Gastroesophageal sphincter (tissue), 4 donors: ENCODE results near the gene SLC35E1. TPM values are rescaled to one million over a fixed set of nuclear protein-coding genes. Genes with fewer than 3 reads are reported as not detected.

ENCODE experiments used
- ATAC-seq: fragments of 150-250 bp; one replicate; pipeline ENCODE4 v1.9.1; 2016; ENCODE audit warnings: mild to moderate bottlenecking, moderate library complexity
- H3K27ac ChIP-seq, 4 donors: fragments of 200-600 bp; sonication (generic) in 3 of 4; 1 replicate in 3 of 4; 2 replicates in 1 of 4; pipeline ENCODE4 v1.5.1; 2016 to 2019
- H3K27me3 ChIP-seq: fragments of 200-600 bp; sonication (generic); one replicate; pipeline ENCODE4 v1.5.1; 2019
- H3K36me3 ChIP-seq, 2 donors: fragments of 200-600 bp; sonication (generic); one replicate each; pipeline ENCODE4 v1.5.1; 2019; ENCODE audit warnings: control low read depth in 1 of 2
- H3K4me1 ChIP-seq, 3 donors: fragments of 200-600 bp; sonication (generic); 1 replicate in 2 of 3; 2 replicates in 1 of 3; pipeline ENCODE4 v1.5.1; 2016 to 2019; ENCODE audit warnings: control low read depth in 2 of 3
- H3K4me3 ChIP-seq, 2 donors: fragments of 200-600 bp; sonication (generic); one replicate each; pipeline ENCODE4 v1.5.1; 2019; ENCODE audit warnings: mild to moderate bottlenecking in 1 of 2, moderate library complexity in 1 of 2
- H3K9me3 ChIP-seq, 3 donors: fragments of 200-600 bp; sonication (generic); one replicate each; pipeline ENCODE4 v1.5.1; 2017 to 2019; ENCODE audit warnings: control low read depth in 2 of 3
- CTCF ChIP-seq, 4 experiments: fragments of 200-600 bp in 2 of 4; fragments of 450-650 bp in 2 of 4; sonication (generic) in 1 of 4; IDR thresholded peaks; one replicate each; pipeline ENCODE4 v1.5.1; 2017 to 2019; ENCODE audit warnings: antibody characterized with exemption in 4 of 4, mild to moderate bottlenecking in 2 of 4, moderate library complexity in 2 of 4
- EP300 ChIP-seq: sonication (generic); formaldehyde crosslinking; IDR thresholded peaks from one replicate; pipeline ENCODE4 v1.6.1; 2017; ENCODE audit warnings: antibody characterized with exemption, mild to moderate bottlenecking
- POLR2A ChIP-seq, 2 donors: fragments of 450-650 bp; IDR thresholded peaks; one replicate each; pipeline ENCODE4 v1.6.1; 2017; ENCODE audit warnings: antibody characterized with exemption in 2 of 2, mild to moderate bottlenecking in 2 of 2, moderate library complexity in 1 of 2
- POLR2AphosphoS5 ChIP-seq: sonication (generic); formaldehyde crosslinking; IDR thresholded peaks from one replicate; pipeline ENCODE4 v1.6.1; 2017; ENCODE audit warnings: antibody characterized with exemption
- WGBS, 2 donors: methylation state at CpG; one replicate each; pipeline ENCODE4 v1.1.5; 2018; ENCODE audit warnings: low coverage in 1 of 2; 5-methylcytosine and 5-hydroxymethylcytosine counted together
- total RNA-seq, 4 donors: library from RNA; depleted of rRNA; stranded (reverse); fragments of >200 nt; gene quantifications; one replicate each; pipeline ENCODE4 v1.1.0, GENCODE V29; 2016

SLC35E1 gene
- total RNA-seq, 4 donors from 2014 or later: 24.9 to 35.5 (median 29.7) TPM

- H3K27ac ChIP-seq: peak overlapping the region in 2 of 4 donors; percentile 5 to 33
- no peak for ATAC-seq
- H3K27me3 ChIP-seq: no peaks in the 10 kb centered on the region
- no peaks in the 10 kb centered on the region for H3K9me3 ChIP-seq
- TF ChIP-seq EP300 (no peak), CTCF (IDR thresholded peaks at IDR 0.05) (no peak), POLR2A (IDR thresholded peaks at IDR 0.05) (no peak), POLR2AphosphoS5 (no peak)
- no peak overlapping the region for H3K4me3 ChIP-seq
- 5 to 29% methylated on average over 1 to 3 of the region's 7 CpGs for WGBS, 2 donors
- peaks cover 0 to 84% (median 14%) of the 10 kb centered on the region in 3 donors for H3K4me1 ChIP-seq
- peaks cover 0 to 12% of the 10 kb centered on the region in 2 donors for H3K36me3 ChIP-seq
These were observed 47.2 kb upstream of the SLC35E1 start for GRCh38 chr19:16619457-16619856.

- ATAC-seq: no peak
- WGBS, 2 donors: 88 to 98% methylated on average over 3 to 6 of the region's 7 CpGs
- H3K27ac ChIP-seq: no peak overlapping the region
- H3K27me3 ChIP-seq: no peaks in the 10 kb centered on the region
- peaks cover 0 to 84% (median 14%) of the 10 kb centered on the region in 3 donors for H3K4me1 ChIP-seq
- H3K9me3 ChIP-seq: no peaks in the 10 kb centered on the region
- no peaks in the 10 kb centered on the region for H3K36me3 ChIP-seq
- TF ChIP-seq CTCF (IDR thresholded peaks at IDR 0.05): no peak
- TF ChIP-seq EP300: no peak
- TF ChIP-seq POLR2AphosphoS5: no peak
- no peak for TF ChIP-seq POLR2A (IDR thresholded peaks at IDR 0.05)
- H3K4me3 ChIP-seq: no peak overlapping the region
These were observed 46.0 kb upstream of the SLC35E1 start for GRCh38 chr19:16618248-16618647.

GRCh38 chr19:16615808-16616207, 43.6 kb upstream of the SLC35E1 start:
- no peaks in the 10 kb centered on the region for H3K27me3 ChIP-seq
- H3K9me3 ChIP-seq: no peaks in the 10 kb centered on the region
- TF ChIP-seq EP300: no peak
- no peak for TF ChIP-seq POLR2A (IDR thresholded peaks at IDR 0.05)
- no peak for TF ChIP-seq POLR2AphosphoS5
- no peak for TF ChIP-seq CTCF (IDR thresholded peaks at IDR 0.05)
- no peak for ATAC-seq
- H3K27ac ChIP-seq: no peak overlapping the region
- H3K4me3 ChIP-seq: no peak overlapping the region
- peaks cover 0 to 76% (median 14%) of the 10 kb centered on the region in 3 donors for H3K4me1 ChIP-seq
- no peaks in the 10 kb centered on the region for H3K36me3 ChIP-seq
- 20 to 40% methylated on average over 1 of the region's 1 CpG for WGBS, 2 donors

- no peak overlapping the region for H3K4me3 ChIP-seq
- H3K4me1 ChIP-seq: peaks cover 0 to 68% (median 12%) of the 10 kb centered on the region in 3 donors
- no peaks in the 10 kb centered on the region for H3K36me3 ChIP-seq
- H3K27ac ChIP-seq: no peak overlapping the region
- no peaks in the 10 kb centered on the region for H3K9me3 ChIP-seq
- no peaks in the 10 kb centered on the region for H3K27me3 ChIP-seq
- 30 to 48% methylated on average over 2 of the region's 2 CpGs for WGBS, 2 donors
- ATAC-seq: no peak
- TF ChIP-seq POLR2AphosphoS5: no peak
- no peak for TF ChIP-seq CTCF (IDR thresholded peaks at IDR 0.05)
- no peak for TF ChIP-seq EP300
- TF ChIP-seq POLR2A (IDR thresholded peaks at IDR 0.05): no peak
These were observed 42.7 kb upstream of the SLC35E1 start for GRCh38 chr19:16614941-16615340.

- Histone ChIP-seq H3K9me3 (no peaks in the 10 kb centered on the region), H3K36me3 (no peaks in the 10 kb centered on the region), H3K27me3 (no peaks in the 10 kb centered on the region), H3K4me3 (no peak overlapping the region), H3K4me1 (peaks cover 0 to 64% (median 2%) of the 10 kb centered on the region in 3 donors), H3K27ac (no peak overlapping the region)
- WGBS, 2 donors: 100% methylated on average over 1 of the region's 2 CpGs; no CpG with 5 or more reads in 1 of the 2 donors
- TF ChIP-seq EP300 (no peak), POLR2AphosphoS5 (no peak), CTCF (IDR thresholded peaks at IDR 0.05) (no peak), POLR2A (IDR thresholded peaks at IDR 0.05) (no peak)
- ATAC-seq: no peak
These were observed 41.6 kb upstream of the SLC35E1 start for GRCh38 chr19:16613841-16614240.
